ENCODE measurements around the gene ZBTB25.

ZBTB25 gene

GRCh38 chr14:64434528-64434927 lies 69.1 kb downstream of the ZBTB25 start:
- no peak for DNase-seq

- DNase-seq = peak; percentile 18
Measured at GRCh38 chr14:64423987-64424386, 79.7 kb downstream of the ZBTB25 start.

- no peak for DNase-seq
Measured at GRCh38 chr14:64422756-64423155, 80.9 kb downstream of the ZBTB25 start.

GRCh38 chr14:64422005-64422404 lies 81.6 kb downstream of the ZBTB25 start:
- no peak for DNase-seq

GRCh38 chr14:64421166-64421565 lies 82.5 kb downstream of the ZBTB25 start:
- no peak for DNase-seq

GRCh38 chr14:64419003-64419402 lies 84.6 kb downstream of the ZBTB25 start:
- DNase-seq = no peak

GRCh38 chr14:64417771-64418125 lies 85.9 kb downstream of the ZBTB25 start:
- no peak for DNase-seq

- no peak for DNase-seq
Measured at GRCh38 chr14:64417055-64417770, 86.4 kb downstream of the ZBTB25 start.

GRCh38 chr14:64416348-64416932 lies 87.2 kb downstream of the ZBTB25 start:
- no peak for DNase-seq

GRCh38 chr14:64412237-64412636 lies 91.4 kb downstream of the ZBTB25 start:
- no peak for DNase-seq

- DNase-seq = no peak
Measured at GRCh38 chr14:64411001-64411400, 92.6 kb downstream of the ZBTB25 start.

GRCh38 chr14:64410084-64410774 lies 93.4 kb downstream of the ZBTB25 start:
- DNase-seq = no peak

GRCh38 chr14:64409126-64409920 lies 94.3 kb downstream of the ZBTB25 start:
- no peak for DNase-seq

- DNase-seq = no peak
Measured at GRCh38 chr14:64407329-64407728, 96.3 kb downstream of the ZBTB25 start.

- DNase-seq = no peak
Measured at GRCh38 chr14:64405295-64405694, 98.3 kb downstream of the ZBTB25 start.

GRCh38 chr14:64401949-64402348 lies 101.7 kb downstream of the ZBTB25 start:
- DNase-seq = no peak

- DNase-seq = no peak
Measured at GRCh38 chr14:64400829-64401459, 102.7 kb downstream of the ZBTB25 start.

Measured in stimulated activated CD4-positive, alpha-beta T cell treated with anti-CD3 and anti-CD28 coated beads, Interleukin-1b, Interleukin-23, amount 100 ng/mL, for 48 hours (primary cell).